Activated CD8-positive, alpha-beta memory T cell treated with anti-CD3 and anti-CD28 coated beads for 48 hours (primary cell): ENCODE measurements around the gene HAUS8.
"Not testable (repeated sequence)": the region's sequence is repeated elsewhere in the genome, so short reads cannot be mapped to it uniquely, and the experiment has no call there.

Source experiments
- DNase-seq, 3 experiments: peaks; one replicate each; pipeline ENCODE4 v3.0.0-alpha.2; 2020; ENCODE audit warnings: low read depth in 2 of 3, low spot score in 2 of 3

HAUS8 gene

DNA sequence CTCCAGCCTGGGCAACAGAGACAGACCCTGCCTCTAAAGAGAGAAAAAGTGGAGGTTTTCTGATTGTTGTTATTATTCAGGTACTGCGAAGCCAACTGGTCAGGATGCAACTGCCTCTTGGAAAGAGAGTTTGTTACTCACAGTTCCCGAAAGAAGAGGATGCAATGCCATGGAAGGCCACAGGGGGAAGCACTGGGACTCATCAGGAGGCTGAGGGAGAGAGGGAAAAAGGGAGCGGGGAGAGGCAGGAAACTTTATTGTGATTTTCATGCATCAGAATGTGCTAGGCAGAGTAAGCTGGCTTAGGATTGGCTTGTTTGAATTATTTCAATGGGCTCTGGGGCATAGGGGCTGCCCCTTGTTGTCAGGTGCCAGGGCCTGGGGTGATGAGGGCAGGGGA lies 27.9 kb upstream of the HAUS8 start:
- no peak for DNase-seq

GRCh38 chr19:17101686-17102628 lies 26.7 kb upstream of the HAUS8 start:
- no peak for DNase-seq

- no peak for DNase-seq
Measured at GRCh38 chr19:17098326-17098725, 23.1 kb upstream of the HAUS8 start.

GRCh38 chr19:17097593-17098126 lies 22.4 kb upstream of the HAUS8 start:
- DNase-seq, result no peak

GRCh38 chr19:17095141-17095919 lies 20.1 kb upstream of the HAUS8 start:
- no peak for DNase-seq

DNA sequence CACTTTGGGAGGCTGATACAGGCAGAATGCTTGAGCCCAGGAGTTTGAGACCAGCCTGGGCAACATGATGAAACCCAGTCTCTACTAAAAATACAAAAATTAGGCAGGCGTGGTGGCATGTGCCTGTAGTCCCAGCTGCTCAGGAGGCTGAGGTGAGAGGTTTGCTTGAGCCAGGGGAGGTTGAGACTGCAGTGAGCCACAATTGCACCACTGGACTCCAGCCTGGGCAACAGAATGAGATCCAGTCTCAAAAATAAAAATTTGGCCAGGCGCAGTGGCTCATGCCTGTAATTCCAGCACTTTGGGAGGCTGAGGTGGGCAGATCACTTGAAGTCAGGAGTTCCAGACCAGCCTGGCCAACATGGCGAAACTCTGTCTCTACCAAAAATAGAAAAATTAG lies 19.4 kb upstream of the HAUS8 start:
- DNase-seq, result not testable (repeated sequence)

GRCh38 chr19:17092696-17093095 lies 17.4 kb upstream of the HAUS8 start:
- DNase-seq, result no peak

- no peak for DNase-seq
Measured at GRCh38 chr19:17091758-17092333, 16.6 kb upstream of the HAUS8 start.

DNA sequence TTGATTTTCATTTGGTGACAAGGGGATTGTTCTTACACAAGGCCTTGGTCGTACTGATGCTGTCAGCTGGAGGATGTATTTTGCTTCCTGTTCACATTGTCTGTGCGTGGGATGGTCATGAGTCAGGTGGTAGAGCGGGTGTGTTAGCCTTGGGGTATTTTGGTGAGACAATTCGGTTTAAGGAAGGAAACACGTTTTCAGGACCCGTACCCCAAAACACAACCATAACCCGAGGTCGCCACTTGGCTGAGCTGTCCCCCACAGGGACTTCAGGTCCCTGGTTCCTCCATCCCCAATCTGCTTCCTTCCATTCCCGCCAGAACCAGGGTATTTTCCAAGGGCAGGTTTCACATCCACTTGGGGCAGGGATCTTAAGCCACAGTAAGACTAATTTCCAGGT lies 15.3 kb upstream of the HAUS8 start:
- DNase-seq, result no peak

DNA sequence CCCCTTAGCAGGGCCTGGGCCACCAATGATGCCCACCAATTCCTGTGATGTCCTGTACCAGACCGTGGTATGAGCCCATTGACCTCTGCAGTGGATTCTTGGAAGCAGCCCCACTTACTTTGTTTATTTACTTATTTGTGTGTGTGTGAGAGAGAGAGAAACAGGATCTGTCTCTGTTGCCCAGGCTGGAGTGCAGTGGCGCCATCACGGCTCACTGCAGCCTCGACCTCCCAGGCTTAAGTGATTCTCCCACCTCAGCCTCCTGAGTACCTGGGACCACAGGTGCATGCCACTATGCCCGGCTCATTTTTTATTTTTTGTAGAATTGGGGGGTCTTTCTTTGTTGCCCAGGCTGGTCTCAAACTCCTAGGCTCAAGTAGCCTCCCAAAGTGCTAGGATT lies 13.3 kb upstream of the HAUS8 start:
- DNase-seq, result no peak

GRCh38 chr19:17086834-17087233 lies 11.6 kb upstream of the HAUS8 start:
- DNase-seq, result no peak

GRCh38 chr19:17086120-17086519 lies 10.9 kb upstream of the HAUS8 start:
- no peak for DNase-seq

- no peak for DNase-seq
Measured at GRCh38 chr19:17081672-17082630, 6.7 kb upstream of the HAUS8 start.

DNA sequence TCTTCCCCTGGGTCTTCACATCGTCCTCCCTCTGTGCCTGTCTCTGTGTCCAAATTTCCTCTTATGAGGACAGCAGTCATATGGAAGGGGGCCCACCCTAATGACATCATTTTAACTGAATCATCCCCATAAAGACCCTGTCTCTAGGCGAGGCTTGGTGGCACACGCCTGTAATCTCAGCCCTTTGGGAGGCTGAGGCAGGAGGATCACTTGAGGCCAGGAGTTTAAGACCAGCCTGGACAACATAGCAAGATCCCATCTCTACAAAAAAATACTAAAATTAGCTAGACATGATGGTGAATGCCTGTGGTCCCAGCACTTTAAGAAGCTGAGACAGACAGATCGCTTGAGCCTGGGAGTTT lies 5.2 kb upstream of the HAUS8 start:
- DNase-seq, result no peak

GRCh38 chr19:17079710-17080439 lies 4.6 kb upstream of the HAUS8 start:
- DNase-seq, result peak in 2 of 3 experiments; percentile 49 to 65

GRCh38 chr19:17078920-17079709 lies 3.9 kb upstream of the HAUS8 start:
- DNase-seq, result no peak

- no peak for DNase-seq
Measured at GRCh38 chr19:17078036-17078919, 3.0 kb upstream of the HAUS8 start.

- DNase-seq, result no peak
Measured at GRCh38 chr19:17077447-17078028, 2.3 kb upstream of the HAUS8 start.
